ENCODE measurements around the gene CPVL.

Gene CPVL

GRCh38 chr7:29142021-29142727 is 4.2 kb downstream of the CPVL start:
- TF ChIP-seq POLR2A (IDR thresholded peaks at IDR 0.05; ENCODE audit: low read depth, low read length), result no peak
- DNase-seq (ENCODE audit: insufficient read length, low spot score) (no peak), FAIRE-seq (no peak)

DNA sequence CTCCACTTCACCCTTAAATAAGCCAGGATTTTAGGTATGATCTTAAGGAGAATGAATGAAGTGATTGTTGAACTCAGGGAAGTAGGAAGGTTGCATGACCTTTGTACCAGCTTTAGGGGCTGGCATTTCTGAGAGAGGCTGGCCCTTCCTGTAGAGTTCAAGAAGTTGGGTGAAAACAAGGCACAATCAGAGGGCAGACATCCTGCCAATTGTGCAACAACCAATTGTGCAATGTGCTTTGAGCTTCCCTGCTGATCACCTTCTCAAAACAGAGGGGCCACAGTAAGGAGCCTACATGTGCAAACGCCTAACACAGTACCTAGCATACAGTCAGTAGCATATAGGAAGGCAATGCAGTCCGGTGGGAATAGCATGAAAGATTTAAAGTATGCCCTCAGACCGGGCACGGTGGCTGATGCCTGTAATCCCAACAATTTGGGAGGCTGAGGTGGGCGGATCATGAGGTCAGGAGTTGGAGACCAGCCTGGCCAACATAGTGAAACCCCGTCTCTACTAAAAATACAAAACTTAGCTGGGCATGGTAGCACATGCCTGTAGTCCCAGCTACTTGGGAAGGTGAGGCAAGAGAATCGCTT is 5.4 kb downstream of the CPVL start:
- TF ChIP-seq POLR2A (IDR thresholded peaks at IDR 0.05; ENCODE audit: low read depth, low read length), result no peak
- DNase-seq (ENCODE audit: insufficient read length, low spot score) (no peak), FAIRE-seq (no peak)

DNA sequence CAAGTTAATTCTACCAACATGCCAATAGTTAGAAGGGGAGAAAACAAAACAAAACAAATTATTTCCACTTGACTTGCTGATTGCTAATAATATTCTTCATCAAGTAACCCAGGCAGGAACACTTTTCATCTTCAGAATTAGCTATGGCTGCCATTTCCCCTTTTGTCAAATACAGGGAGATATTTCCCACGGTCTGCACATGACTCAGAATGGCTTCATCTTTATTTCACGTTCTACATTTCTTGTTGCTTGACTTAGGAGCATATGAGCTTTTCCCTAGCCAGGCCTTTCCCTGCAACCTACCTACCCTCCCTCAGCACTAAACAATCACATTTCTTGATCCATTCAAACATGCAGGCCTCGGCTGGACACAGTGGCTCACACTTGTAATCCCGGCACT is 6.5 kb downstream of the CPVL start:
- TF ChIP-seq POLR2A (IDR thresholded peaks at IDR 0.05; ENCODE audit: low read depth, low read length), result no peak

DNA sequence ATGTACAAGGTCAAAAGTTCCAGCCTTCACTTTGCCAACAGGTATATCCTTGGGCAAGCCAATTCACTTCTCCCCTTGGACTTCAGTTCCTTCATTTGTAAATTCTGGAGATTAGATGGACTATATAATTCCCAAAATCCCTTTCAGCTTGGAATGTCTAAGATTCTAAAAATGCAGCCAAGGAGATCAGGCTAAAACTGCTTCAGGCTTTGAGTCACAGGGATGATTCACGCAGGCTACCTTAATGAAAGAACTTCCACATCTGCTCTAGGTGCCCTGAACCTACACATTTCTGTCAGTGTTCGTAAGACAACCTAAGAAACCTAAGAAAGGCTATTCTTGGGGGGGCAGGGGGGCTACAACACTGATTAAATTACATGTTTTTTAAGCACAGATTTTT is 7.1 kb downstream of the CPVL start:
- TF ChIP-seq POLR2A (IDR thresholded peaks at IDR 0.05; ENCODE audit: low read depth, low read length), result no peak
- FAIRE-seq (peak; percentile 41), DNase-seq (ENCODE audit: insufficient read length, low spot score) (peak; percentile 19)

More for the DNA sequence above, 6.5 kb downstream of the CPVL start:
- FAIRE-seq, result no peak
- DNase-seq (ENCODE audit: insufficient read length, low spot score), result no peak

DNA sequence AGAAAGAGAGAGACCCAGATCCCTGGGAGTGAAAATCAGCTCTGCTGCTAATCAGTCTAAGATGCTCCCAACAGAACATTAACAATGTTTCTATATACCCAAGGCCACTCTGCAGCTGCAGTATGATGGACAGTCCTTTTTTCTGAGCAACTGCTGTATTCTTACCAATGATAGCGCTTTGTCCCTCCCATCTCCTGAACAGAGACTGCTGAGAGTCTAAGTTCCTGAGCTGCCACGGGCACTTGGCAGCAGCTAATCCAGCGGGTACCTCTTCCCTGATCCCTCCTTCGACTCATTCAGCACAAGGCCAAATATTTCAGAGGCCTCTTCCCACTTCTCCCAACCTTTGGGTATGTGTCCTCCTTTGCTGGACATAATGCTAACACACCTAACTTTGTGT is 7.7 kb downstream of the CPVL start:
- TF ChIP-seq POLR2A (IDR thresholded peaks at IDR 0.05; ENCODE audit: low read depth, low read length), result no peak
- DNase-seq (ENCODE audit: insufficient read length, low spot score), result no peak
- FAIRE-seq, result no peak

GRCh38 chr7:29135846-29136245 is 10.5 kb downstream of the CPVL start:
- TF ChIP-seq POLR2A (IDR thresholded peaks at IDR 0.05; ENCODE audit: low read depth, low read length), result no peak
- FAIRE-seq (no peak), DNase-seq (ENCODE audit: insufficient read length, low spot score) (no peak)

DNA sequence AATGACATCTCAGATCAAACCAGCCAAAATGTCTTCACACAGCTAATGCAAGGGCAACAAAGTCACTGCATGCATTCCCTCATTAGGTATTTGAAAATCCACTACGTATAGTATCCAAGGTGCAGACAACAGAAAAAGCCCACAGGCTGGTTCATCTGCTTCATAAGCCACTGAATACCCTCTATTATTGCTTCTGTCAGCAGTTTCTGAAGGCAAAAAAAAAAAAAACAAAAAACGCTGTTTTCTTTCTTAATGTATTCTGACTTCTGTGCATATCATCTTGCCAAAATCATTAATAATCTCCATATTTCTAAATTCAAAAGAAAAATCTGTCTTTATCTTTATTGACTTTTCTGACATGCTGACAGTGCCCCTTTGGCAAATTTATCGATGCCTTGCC is 13.4 kb downstream of the CPVL start:
- TF ChIP-seq POLR2A (IDR thresholded peaks at IDR 0.05; ENCODE audit: low read depth, low read length), result no peak
- DNase-seq (ENCODE audit: insufficient read length, low spot score) (no peak), FAIRE-seq (no peak)

DNA sequence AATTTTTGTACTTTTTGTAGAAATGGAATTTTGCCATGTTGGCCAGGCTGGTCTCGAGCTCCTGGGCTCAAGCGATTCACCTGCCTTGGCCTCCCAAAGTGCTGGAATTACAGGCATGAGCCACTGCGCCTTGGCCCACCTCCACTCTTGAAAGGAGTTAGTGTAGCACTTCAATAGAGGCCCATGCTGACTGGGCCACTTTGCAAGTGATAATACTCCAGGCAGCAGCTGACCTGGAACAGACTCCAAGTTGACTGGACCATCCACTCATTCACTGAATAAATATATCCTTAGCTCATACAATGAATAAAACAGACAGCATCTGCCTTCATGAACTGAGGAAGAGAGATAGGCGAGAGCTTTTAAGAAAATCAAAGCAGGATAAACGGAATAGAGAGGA is 14.7 kb downstream of the CPVL start:
- FAIRE-seq (no peak), DNase-seq (ENCODE audit: insufficient read length, low spot score) (no peak)
- TF ChIP-seq POLR2A (IDR thresholded peaks at IDR 0.05; ENCODE audit: low read depth, low read length), result no peak

DNA sequence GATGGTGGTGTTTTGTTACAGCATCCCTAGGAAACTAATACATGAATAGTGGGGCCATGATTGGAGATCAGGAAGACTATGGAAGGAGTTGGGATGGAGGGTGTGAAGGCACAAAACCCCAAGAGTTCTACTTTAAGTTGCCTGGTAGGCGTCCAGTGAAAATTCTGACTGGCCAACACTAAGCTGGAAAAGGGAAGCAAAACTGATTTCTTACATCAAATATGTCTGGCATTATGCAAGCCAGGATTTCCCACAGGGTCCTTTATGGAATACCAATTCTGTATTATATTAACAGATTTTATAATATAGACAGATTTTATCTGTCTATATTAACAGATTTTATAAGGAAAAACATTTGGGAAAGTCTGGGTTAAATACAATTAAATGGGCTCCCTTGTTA is 16.2 kb downstream of the CPVL start:
- no peak for TF ChIP-seq POLR2A (IDR thresholded peaks at IDR 0.05; ENCODE audit: low read depth, low read length)
- FAIRE-seq, result no peak
- DNase-seq (ENCODE audit: insufficient read length, low spot score), result no peak

DNA sequence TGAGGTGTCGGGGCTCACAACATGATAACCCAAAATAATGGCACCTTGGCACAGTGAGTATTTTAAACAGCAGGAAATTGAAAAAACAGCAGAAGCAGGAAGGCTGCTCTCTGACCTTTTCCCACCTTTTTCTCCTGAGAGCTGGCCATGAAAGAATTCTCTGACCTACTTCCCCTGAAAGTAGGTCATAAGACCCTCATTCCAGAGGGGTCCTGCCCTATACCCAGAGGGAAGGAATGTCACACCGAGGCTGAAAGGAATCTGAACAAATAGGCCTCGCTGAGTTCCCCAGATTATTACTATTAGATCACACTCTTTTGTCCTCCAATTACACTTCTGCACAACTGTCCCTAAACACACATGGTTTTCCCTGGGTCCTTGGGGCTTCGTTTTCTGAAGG is 18.8 kb downstream of the CPVL start:
- DNase-seq (ENCODE audit: insufficient read length, low spot score) (no peak), FAIRE-seq (no peak)
- TF ChIP-seq POLR2A (IDR thresholded peaks at IDR 0.05; ENCODE audit: low read depth, low read length), result no peak

- TF ChIP-seq POLR2A (IDR thresholded peaks at IDR 0.05; ENCODE audit: low read depth, low read length), result no peak
- no peak for FAIRE-seq
- no peak for DNase-seq (ENCODE audit: insufficient read length, low spot score)
Observed at GRCh38 chr7:29126804-29127203, 19.5 kb downstream of the CPVL start.

DNA sequence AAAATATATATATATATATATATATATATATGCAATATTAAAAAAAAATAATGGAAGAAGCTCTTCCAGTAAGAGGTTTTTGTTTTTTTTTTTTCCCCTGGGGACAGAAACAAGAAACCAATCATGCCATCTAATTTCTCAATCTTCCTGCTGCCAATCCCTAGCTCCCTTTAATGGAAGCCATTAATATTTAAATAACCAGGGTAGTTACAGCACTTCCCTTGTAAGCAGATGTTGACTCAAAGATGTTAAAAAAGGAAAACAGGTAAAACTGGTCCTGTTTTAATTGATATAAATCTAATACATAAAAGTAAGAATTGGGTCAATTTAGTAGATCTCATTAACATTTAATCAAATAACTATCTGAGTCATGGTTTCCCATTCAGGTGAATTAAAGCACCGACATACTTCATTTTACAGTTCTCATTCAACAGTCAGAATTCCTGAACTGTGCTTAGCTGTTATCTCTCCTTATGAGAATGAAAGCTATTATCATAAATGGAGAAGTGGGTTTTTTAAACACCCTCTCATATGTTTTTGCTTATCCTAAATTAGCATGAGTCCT is 22.6 kb downstream of the CPVL start:
- TF ChIP-seq POLR2A (IDR thresholded peaks at IDR 0.05; ENCODE audit: low read depth, low read length), result no peak
- DNase-seq (ENCODE audit: insufficient read length, low spot score), result no peak
- no peak for FAIRE-seq

DNA sequence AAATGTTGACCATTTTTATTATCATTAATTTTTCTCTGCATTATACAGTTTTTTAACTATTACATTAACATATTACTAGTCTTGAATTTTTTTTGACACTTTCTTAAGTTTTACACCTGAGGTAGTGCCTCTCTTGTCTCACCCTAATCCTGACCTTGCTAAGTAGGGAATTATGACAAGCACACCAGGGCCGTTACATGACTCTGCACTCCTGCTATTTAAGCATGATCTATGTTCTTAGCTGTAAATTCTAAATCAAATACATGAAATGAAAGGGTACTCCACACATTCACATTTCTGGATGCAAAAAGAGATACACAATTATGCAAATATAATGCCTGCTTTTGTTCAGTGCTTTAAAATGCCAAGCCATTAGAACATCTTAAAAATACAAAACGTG is 23.6 kb downstream of the CPVL start:
- TF ChIP-seq POLR2A (IDR thresholded peaks at IDR 0.05; ENCODE audit: low read depth, low read length), result no peak
- FAIRE-seq, result no peak
- DNase-seq (ENCODE audit: insufficient read length, low spot score), result no peak

DNA sequence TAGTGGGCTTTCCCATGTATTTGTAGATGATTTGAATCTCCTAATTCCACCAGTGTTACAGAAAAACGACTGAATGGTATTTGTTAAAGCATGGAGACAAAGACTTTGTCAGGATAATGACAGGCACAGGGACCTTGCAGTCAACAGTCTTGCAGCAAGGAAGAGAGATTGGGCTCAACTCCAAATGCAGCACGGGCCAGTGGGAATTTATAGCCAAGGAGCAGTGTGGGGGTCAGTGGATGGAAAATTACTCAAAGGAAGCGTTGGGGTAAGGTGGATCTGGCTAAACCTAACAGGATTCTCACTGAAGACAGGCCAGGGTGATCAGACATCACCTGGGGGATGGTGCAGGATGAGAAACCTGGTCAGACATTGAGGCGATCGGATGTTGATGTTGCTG is 24.3 kb downstream of the CPVL start:
- FAIRE-seq, result no peak
- no peak for DNase-seq (ENCODE audit: insufficient read length, low spot score)
- no peak for TF ChIP-seq POLR2A (IDR thresholded peaks at IDR 0.05; ENCODE audit: low read depth, low read length)

DNA sequence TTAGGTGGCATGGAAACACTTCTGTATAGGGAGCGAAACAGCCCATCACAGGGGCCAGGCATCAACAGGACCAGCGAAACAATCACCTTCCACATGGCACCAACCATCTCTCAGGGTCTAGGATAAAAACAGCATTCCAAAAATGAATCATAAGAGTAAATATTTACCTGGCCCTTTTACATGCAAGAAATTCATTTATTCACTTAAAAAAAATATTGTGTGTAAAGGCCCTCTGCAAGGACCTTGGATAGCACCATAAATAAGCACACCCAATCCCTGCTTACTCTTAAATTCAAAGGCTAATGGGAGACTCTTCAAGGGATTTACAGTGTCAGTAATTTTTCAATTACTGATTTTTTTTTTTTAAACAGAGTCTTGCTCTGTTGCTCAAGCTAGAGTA is 25.4 kb downstream of the CPVL start:
- FAIRE-seq (no peak), DNase-seq (ENCODE audit: insufficient read length, low spot score) (no peak)
- TF ChIP-seq POLR2A (IDR thresholded peaks at IDR 0.05; ENCODE audit: low read depth, low read length), result no peak

Measured in H54 (cell line).